ENCODE data around the gene EMCN.

Gene EMCN, protein sequence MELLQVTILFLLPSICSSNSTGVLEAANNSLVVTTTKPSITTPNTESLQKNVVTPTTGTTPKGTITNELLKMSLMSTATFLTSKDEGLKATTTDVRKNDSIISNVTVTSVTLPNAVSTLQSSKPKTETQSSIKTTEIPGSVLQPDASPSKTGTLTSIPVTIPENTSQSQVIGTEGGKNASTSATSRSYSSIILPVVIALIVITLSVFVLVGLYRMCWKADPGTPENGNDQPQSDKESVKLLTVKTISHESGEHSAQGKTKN

DNA sequence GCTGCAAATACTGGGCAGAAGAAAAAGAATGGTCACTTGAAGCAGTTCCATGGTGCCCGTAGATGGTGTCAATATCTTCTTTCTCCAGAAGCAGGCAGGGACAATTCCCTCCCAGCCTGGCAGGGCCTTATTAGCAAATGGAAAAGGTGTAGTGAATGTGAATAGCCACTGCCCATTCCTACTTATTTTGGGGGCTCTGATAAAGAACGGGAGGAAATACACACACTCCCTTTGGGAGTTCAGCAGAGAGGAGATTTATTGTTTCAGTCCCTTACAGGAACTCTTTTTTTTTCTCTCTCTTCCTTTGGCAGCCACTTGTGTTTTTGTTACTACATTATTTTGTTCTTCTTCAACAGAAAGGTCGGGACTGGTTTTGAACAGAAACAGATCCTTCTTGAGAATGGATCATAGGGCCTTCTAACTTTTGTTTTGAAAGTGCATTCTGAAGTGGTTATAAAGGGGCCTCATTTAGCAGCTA lies at the start of gene EMCN:
EMCN (minus strand) TSS at position 159 of the 478 bp plus-strand sequence; CDS start at position 51, 108 bp downstream.
- no peaks in the 10 kb centered on the region for H4K20me1 ChIP-seq (ENCODE audit: insufficient read depth, low read length, poor library complexity, severe bottlenecking)
- no peaks in the 10 kb centered on the region for H3K9me3 ChIP-seq (ENCODE audit: insufficient read depth, low read depth, low read length)
- H2AFZ ChIP-seq (ENCODE audit: low read length), result peak within 1 kb of the TSS; percentile 32
- H3K36me3 ChIP-seq (ENCODE audit: insufficient read depth, low read length), result no peaks in the 10 kb centered on the region
- TF ChIP-seq, protein P1, sequence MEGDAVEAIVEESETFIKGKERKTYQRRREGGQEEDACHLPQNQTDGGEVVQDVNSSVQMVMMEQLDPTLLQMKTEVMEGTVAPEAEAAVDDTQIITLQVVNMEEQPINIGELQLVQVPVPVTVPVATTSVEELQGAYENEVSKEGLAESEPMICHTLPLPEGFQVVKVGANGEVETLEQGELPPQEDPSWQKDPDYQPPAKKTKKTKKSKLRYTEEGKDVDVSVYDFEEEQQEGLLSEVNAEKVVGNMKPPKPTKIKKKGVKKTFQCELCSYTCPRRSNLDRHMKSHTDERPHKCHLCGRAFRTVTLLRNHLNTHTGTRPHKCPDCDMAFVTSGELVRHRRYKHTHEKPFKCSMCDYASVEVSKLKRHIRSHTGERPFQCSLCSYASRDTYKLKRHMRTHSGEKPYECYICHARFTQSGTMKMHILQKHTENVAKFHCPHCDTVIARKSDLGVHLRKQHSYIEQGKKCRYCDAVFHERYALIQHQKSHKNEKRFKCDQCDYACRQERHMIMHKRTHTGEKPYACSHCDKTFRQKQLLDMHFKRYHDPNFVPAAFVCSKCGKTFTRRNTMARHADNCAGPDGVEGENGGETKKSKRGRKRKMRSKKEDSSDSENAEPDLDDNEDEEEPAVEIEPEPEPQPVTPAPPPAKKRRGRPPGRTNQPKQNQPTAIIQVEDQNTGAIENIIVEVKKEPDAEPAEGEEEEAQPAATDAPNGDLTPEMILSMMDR (conservative IDR thresholded peaks at IDR 0.05; ENCODE audit: low read length), result no peak
- TF ChIP-seq EZH2phosphoT487 (IDR thresholded peaks at IDR 0.05; ENCODE audit: borderline replicate concordance), result no peak
- no peaks in the 10 kb centered on the region for H3K27me3 ChIP-seq (ENCODE audit: insufficient read depth, low read length, poor library complexity, severe bottlenecking)
- no peaks in the 10 kb centered on the region for H3K79me2 ChIP-seq (ENCODE audit: insufficient read depth, low read length)
- H3K4me3 ChIP-seq (ENCODE audit: low read length, poor library complexity, severe bottlenecking), result no peak within 1 kb of the TSS
- no peaks in the 10 kb centered on the region for H3K9me2 ChIP-seq (replicated peaks; ENCODE audit: low read depth, low read length)
- H3K4me1 ChIP-seq (ENCODE audit: insufficient read depth, low read length, poor library complexity, severe bottlenecking), result no peaks in the 10 kb centered on the region
- H3K9ac ChIP-seq (ENCODE audit: low read depth, low read length, poor library complexity, severe bottlenecking), result no peak within 1 kb of the TSS
- H3F3A ChIP-seq (ENCODE audit: low read depth), result no peaks in the 10 kb centered on the region
- H3K4me2 ChIP-seq (ENCODE audit: low read depth, low read length, poor library complexity, severe bottlenecking), result no peak within 1 kb of the TSS

DNA sequence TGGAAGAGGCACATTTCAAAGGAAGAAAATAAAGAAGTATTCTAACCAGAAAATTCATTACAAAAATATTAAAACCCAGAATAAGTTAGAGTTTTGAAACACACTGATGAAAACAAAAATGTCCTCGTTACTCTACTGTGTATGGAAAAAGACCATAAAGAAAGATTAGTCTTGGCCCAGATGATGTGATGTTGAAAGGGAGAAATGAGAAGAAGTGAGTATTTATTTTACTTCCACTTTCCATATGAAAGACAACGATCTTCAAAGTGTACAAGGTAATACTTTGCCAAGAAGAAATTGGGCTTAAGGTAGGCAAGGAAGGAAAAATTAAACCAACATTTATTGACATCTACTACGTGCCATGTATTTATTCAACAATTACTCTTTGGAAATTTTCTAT lies 48.6 kb upstream of the EMCN start:
- H3K4me2 ChIP-seq (ENCODE audit: low read depth, low read length, poor library complexity, severe bottlenecking), result no peak overlapping the region
- no peaks in the 10 kb centered on the region for H3K9me3 ChIP-seq (ENCODE audit: insufficient read depth, low read depth, low read length)
- no peak overlapping the region for H3K9ac ChIP-seq (ENCODE audit: low read depth, low read length, poor library complexity, severe bottlenecking)
- no peaks in the 10 kb centered on the region for H3K27me3 ChIP-seq (ENCODE audit: insufficient read depth, low read length, poor library complexity, severe bottlenecking)
- TF ChIP-seq, protein P1 (conservative IDR thresholded peaks at IDR 0.05; ENCODE audit: low read length), result no peak
- TF ChIP-seq EZH2phosphoT487 (IDR thresholded peaks at IDR 0.05; ENCODE audit: borderline replicate concordance), result no peak
- no peak overlapping the region for H2AFZ ChIP-seq (ENCODE audit: low read length)
- no peak overlapping the region for H3K4me3 ChIP-seq (ENCODE audit: low read length, poor library complexity, severe bottlenecking)
- H3K36me3 ChIP-seq (ENCODE audit: insufficient read depth, low read length), result no peaks in the 10 kb centered on the region
- no peaks in the 10 kb centered on the region for H3K4me1 ChIP-seq (ENCODE audit: insufficient read depth, low read length, poor library complexity, severe bottlenecking)
- H4K20me1 ChIP-seq (ENCODE audit: insufficient read depth, low read length, poor library complexity, severe bottlenecking), result no peaks in the 10 kb centered on the region
- H3K9me2 ChIP-seq (replicated peaks; ENCODE audit: low read depth, low read length), result no peaks in the 10 kb centered on the region
- no peaks in the 10 kb centered on the region for H3K79me2 ChIP-seq (ENCODE audit: insufficient read depth, low read length)
- no peaks in the 10 kb centered on the region for H3F3A ChIP-seq (ENCODE audit: low read depth)

DNA sequence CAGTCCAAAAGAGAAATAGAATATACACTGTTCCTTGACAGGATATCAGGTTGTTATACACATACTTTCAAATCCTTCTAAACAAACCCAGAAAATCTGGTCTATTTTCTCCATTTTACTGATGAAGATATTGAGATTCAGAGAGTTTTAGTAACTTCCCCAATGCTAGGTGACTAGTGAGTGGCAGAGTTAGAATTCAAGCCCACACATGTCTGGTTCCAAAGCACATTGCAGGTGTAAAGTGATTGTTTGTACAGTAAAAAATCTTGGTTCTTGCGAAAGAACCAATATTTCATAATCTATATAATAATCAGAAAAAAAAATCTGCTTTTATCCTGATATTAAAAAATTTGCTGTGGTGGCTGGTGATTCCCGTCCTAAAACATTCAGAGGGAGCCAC lies 39.5 kb upstream of the EMCN start:
- no peak for TF ChIP-seq EZH2phosphoT487 (IDR thresholded peaks at IDR 0.05; ENCODE audit: borderline replicate concordance)
- TF ChIP-seq, protein P1 (conservative IDR thresholded peaks at IDR 0.05; ENCODE audit: low read length), result no peak
- Histone ChIP-seq H3K27me3 (ENCODE audit: insufficient read depth, low read length, poor library complexity, severe bottlenecking) (no peaks in the 10 kb centered on the region), H3K4me2 (ENCODE audit: low read depth, low read length, poor library complexity, severe bottlenecking) (no peak overlapping the region)

More for the DNA sequence above, 39.5 kb upstream of the EMCN start:
- Histone ChIP-seq H3K79me2 (ENCODE audit: insufficient read depth, low read length) (no peaks in the 10 kb centered on the region), H3K9me3 (ENCODE audit: insufficient read depth, low read depth, low read length) (no peaks in the 10 kb centered on the region), H3K9ac (ENCODE audit: low read depth, low read length, poor library complexity, severe bottlenecking) (no peak overlapping the region), H4K20me1 (ENCODE audit: insufficient read depth, low read length, poor library complexity, severe bottlenecking) (no peaks in the 10 kb centered on the region), H3K9me2 (replicated peaks; ENCODE audit: low read depth, low read length) (no peaks in the 10 kb centered on the region), H3K36me3 (ENCODE audit: insufficient read depth, low read length) (no peaks in the 10 kb centered on the region), H2AFZ (ENCODE audit: low read length) (no peak overlapping the region), H3K4me1 (ENCODE audit: insufficient read depth, low read length, poor library complexity, severe bottlenecking) (no peaks in the 10 kb centered on the region), H3F3A (ENCODE audit: low read depth) (no peaks in the 10 kb centered on the region), H3K4me3 (ENCODE audit: low read length, poor library complexity, severe bottlenecking) (no peak overlapping the region)

Measured in Loucy (cell line).